ENCODE results near the gene ATP6V0C.

ATP6V0C gene

GRCh38 chr16:2493605-2494004 is 20.1 kb upstream of the ATP6V0C start:
- DNase-seq, result no peak

DNA sequence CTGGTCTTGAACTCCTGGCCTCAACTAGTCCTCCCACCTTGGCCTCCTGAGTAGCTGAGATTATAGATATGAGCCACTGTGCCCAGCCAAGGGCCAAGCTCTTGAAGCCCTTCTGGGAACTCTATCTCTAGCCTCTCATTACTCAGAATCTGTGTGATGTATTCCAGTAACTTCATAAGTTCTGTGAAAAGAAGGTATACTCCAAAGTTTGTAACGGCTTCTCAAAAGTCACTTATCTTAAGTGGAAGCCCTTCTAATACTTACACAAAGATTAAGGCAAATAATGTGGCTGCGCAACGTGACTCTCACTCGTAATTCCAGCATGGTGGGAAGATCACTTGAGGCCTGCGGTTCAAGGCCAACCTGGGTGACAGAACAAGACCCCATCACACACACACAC is 19.1 kb upstream of the ATP6V0C start:
- DNase-seq, result no peak

- DNase-seq, result no peak
Measured at GRCh38 chr16:2495041-2495440, 18.7 kb upstream of the ATP6V0C start.

GRCh38 chr16:2496223-2497115 is 17.3 kb upstream of the ATP6V0C start:
- no peak for DNase-seq

- no peak for DNase-seq
Measured at GRCh38 chr16:2497116-2497630, 16.6 kb upstream of the ATP6V0C start.

DNA sequence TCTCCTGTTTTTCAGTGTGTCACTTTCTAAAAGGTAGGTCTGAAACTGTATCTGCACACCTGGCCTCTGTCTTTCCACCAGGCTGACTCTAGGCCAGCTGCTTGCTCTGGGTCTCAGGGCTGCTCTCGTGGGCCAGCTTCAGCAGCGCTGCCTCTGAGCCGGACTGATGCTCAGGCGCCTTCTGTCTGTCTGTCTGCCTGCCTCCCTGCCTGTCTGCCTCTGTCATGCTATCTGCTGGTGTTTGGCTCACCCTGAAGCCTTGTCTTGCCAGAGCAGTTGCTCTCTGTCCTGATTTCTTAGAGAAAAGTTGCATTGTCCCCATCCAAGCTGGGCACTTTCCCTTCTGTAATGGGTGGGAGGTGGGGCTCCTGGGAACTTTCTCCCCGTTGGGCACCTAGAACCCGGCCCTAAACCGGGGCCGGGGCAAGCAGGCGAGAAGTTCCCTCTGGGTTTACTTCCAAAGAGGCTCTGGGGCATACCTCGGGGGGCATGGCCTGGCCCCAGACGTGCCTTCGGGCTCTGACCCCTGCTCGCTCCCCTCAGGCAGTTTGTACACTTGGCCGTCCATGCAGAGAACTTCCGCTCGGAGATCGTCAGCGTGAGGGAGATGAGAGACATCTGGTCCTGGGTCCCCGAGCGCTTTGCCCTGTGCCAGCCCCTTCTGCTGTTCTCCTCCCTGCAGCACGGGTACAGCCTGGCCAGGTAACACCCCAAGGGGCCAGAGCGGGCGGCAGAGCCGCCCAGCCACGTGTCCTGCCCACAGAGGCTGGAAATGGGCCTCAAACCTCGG is 15.9 kb upstream of the ATP6V0C start:
- no peak for DNase-seq

- DNase-seq, result no peak
Measured at GRCh38 chr16:2498531-2499253, 15.1 kb upstream of the ATP6V0C start.

GRCh38 chr16:2499454-2499853 is 14.3 kb upstream of the ATP6V0C start:
- DNase-seq, result no peak

- DNase-seq, result no peak
Measured at GRCh38 chr16:2499890-2500429, 13.8 kb upstream of the ATP6V0C start.

GRCh38 chr16:2500430-2500917 is 13.3 kb upstream of the ATP6V0C start:
- no peak for DNase-seq

DNA sequence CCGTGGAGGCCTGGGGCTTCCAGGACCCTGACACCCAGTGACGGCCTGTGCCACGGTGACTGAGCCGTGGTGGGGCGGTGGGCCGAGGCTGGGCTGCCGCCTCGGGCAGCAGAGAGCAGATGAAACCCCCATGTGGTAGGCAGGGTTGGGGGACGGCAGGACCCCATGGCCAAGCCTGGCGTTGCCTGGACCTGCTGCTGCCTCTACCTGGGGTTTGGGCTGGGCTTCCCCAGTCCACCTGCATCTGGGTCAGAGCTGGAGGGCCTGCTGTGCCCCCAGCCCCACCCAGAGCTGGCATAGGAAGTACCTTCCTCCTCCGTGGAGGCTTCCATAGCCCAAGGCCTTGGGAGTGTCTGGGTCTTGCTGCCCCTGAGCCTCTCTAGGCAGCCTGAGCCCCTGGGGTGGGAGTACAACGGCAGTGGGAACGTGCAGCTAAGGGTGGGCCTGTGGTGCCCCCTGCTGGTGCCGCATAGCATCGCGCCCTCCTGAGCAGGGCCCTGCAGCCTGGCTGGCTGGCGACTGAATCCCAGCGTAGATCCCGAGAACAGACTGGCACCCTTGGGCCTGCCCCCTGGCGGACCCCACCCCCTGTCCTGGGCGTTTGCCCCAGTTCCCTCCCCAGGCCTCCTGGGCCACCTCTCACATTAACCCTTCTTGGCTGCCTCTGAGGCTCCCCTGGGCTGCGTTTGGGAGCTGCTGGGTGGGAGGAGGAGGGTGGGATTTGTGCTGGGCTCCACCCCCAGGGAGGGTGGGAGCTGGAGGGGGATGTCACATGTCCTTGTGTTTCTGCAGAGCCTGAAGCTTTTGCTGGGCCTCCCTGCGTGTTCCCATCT is 12.6 kb upstream of the ATP6V0C start:
- DNase-seq, result peak; percentile 69

DNA sequence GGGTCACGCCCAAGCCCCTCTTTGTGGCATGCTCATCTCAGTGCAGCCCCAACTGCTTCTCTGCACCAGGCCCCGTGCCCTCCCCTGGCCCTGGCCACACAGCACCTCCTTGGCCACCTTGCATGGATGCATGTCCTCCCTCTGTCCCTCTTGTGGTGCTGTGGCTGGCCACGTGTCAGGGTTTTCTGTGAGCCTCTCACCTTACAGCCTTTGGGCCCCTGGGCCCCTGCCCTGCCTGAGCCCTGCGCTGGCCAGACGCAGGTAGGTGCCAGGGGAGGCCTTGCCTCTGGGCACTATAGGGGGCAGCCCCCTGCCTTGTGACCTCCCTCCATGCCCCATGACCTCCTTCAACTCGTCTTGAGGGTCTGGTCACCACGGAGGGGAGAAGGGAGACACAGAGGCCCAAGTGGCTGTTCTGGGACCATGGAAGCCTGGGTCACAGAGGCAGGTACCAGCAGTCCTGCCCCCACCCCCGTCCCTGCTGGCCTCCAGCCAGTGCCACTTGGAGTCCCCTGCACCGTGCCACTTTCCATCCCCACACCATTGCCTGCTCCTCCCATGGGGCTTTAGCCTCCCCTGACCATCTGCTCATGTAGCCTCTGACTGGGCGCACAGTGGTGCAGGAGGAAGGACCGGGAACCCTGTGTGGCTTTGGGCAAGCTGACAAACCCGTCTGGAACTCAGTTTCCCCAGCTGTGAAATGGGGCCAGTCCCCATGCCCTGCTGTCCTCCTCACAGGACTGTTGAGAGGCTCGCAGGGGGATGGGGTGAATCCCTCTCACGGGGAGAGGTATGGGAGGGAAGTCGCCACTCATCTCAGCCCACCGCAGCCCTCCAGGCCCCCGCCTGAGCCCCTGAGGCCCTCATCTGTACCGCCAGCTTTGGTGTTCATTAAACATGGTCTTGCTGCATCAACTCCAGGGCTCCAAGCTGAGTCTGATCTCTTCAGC is 11.5 kb upstream of the ATP6V0C start:
- no peak for DNase-seq

- no peak for DNase-seq
Measured at GRCh38 chr16:2505695-2506094, 8.1 kb upstream of the ATP6V0C start.

GRCh38 chr16:2507052-2507659 is 6.6 kb upstream of the ATP6V0C start:
- no peak for DNase-seq

DNA sequence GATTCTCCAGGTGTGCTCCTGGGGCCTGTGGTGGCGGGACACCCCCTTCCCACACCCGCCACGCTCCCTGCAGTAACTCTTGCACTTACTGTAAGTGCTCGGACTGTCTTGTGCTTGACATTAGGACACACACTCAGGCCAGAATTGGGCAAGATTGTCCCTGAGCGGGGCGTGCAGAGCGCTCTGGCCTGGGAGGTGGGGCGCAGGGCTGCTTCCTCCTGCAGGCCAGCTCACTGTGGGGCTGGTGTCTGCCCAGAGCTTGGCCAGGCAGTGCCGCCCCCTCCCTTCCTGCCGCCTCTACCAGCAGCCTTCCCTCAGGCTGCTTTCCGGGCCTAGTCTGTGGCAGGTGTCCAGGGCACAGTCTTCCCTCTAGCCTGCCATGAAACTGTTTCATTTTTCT is 6.1 kb upstream of the ATP6V0C start:
- DNase-seq, result no peak

DNA sequence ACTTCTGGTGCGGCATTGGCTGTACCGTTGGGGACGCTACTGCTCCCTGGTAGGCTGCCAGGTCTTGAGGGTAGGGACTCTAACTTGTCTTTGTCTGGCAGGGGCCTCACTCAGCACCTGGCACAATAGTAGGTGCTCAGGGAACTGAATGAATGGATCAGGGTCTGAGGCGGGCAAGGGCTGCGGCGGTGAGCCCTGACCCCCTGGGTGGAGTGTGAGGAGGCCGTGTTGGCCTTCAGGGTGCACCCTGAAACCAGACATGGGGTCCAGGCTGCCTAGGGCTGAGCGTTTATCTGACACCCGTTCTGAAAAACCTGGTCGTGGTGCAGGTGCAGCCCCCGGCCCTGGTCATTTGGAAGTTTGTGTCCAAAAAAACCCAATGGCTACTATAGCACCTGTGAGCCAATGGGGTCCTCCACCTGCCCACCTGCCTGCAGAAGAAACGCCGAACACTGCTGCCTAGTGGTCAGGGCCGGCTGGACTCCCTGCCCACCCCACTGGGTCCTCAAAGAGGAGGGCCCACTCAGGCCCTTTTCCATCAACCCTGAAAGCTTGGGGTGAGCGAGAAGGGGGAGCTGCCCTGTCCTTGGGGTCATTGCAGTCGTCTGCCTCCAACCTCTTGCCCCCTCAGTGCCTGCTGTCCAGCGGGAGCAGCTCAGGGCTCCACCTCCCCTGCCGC is 4.9 kb upstream of the ATP6V0C start:
- no peak for DNase-seq

DNA sequence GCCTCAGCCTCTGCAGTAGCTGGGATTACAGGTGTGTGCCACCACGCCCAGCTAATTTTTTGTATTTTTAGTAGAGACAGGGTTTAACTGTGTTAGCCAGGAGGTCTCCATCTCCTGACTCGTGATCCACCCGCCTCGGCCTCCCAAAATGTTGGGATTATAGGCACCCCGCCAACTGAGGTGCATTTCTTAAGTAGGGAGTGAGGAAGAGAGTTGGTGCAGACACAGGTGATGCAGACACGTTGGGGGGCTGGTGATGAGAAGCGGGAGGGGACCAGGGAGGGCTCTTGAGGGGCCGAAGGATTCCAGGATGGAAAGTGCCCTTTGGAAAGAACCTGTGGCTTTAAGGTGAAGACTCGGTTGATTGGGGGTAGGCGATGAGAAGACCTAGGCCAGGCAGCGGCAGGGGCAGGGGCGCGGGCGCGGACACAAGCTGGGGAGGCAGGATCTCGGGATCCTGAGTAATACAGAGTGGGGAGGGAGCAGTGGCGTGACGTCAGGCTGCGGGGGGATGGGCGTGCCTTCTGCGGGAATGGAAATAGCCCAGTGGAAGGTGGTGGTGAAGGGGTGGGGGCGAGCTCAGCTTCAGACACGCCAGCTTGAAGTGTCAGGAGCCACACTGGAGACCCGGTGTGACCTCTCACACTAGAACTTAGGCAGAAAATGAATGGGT is 2.5 kb upstream of the ATP6V0C start:
- DNase-seq, result no peak

- no peak for DNase-seq
Measured at GRCh38 chr16:2511996-2512734, 1.6 kb upstream of the ATP6V0C start.
